Smooth muscle cell of the brain vasculature (primary cell): Measurements from ENCODE around the gene ANXA3.
"Not testable (repeated sequence)": the region's sequence is repeated elsewhere in the genome, so short reads cannot be mapped to it uniquely, and the experiment has no call there.

ENCODE experiments used
- DNase-seq: peaks from one replicate; pipeline ENCODE4 v3.0.0-alpha.2; 2012; ENCODE audit warnings: low read depth, low spot score

Gene ANXA3

GRCh38 chr4:78543424-78544125 lies 8.0 kb upstream of the ANXA3 start:
- DNase-seq = peak; percentile 12

GRCh38 chr4:78544678-78545077 lies 6.9 kb upstream of the ANXA3 start:
- peak; percentile 32 for DNase-seq

DNA sequence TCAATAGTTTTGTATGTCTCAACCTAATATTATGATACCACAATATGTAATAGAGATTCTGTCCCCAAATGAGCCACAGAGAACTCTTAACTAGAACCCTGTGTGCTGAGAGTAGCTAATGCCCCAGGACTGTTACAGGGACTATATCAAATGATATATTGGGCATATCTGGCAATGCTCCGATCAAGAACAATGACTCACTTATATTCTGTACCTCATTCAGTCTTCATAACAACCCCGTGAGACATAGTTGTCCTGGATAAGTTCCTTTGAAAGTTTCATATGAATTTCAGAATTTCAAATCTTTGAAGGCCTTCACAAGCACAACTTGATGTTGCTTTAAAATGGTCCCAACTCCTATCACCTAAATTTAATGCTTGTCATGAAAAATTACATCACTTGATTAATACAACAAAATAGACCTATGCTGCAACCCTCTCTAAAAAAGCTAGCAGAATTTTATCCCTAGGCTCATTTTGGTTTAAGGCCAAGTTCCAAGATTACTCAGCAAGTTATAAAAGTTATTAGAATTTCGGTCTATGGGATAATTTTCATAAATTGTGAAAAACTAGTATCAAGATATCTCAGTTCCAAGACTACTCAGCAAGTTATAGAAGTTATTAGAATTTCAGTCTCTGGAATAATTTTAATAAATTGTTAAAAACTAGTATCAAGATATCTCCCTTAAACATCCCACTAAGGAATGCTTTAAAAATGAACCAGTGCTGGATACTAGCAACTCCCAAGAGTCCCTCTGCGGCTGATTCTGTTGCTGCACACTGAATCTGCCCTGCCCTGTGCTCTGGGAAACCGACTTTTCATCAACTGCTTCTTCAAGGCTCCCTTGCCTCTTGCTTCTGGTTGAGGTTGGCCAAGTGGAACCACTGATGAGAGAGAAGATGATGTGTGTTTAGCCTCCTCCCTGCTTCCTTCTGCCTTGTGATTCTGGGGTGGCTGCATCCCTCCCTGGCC lies 6.0 kb upstream of the ANXA3 start:
- DNase-seq = no peak

DNA sequence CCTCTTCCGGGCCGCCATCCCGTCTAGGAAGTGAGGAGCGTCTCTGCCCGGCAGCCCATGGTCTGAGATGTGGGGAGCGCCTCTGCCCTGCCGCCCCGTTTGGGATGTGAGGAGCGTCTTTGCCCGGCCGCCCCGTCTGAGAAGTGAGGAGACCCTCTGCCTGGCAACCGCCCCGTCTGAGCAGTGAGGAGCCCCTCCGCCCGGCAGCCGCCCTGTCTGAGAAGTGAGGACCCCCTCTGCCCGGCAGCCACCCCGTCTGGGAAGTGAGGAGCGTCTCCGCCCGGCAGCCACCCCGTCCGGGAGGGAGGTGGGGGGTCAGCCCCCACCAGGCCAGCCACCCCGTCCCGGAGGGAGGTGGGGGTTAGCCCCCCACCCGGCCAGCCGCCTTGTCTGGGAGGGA lies 3.7 kb upstream of the ANXA3 start:
- DNase-seq = not testable (repeated sequence)

DNA sequence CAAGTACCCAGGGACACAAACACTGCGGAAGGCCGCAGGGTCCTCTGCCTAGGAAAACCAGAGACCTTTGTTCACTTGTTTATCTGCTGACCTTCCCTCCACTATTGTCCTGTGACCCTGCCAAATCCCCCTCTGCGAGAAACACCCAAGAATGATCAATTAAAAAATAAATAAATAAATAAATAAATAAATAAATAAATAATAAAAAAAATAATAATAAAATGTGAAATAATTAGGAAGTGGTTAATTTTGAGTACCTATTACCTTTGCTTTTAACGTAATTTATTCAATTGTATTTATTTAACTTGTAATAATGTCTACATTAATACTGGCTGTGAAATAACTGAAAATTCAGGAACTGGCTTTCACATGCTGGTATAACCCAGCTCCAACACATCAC lies 2.7 kb upstream of the ANXA3 start:
- not testable (repeated sequence) for DNase-seq

DNA sequence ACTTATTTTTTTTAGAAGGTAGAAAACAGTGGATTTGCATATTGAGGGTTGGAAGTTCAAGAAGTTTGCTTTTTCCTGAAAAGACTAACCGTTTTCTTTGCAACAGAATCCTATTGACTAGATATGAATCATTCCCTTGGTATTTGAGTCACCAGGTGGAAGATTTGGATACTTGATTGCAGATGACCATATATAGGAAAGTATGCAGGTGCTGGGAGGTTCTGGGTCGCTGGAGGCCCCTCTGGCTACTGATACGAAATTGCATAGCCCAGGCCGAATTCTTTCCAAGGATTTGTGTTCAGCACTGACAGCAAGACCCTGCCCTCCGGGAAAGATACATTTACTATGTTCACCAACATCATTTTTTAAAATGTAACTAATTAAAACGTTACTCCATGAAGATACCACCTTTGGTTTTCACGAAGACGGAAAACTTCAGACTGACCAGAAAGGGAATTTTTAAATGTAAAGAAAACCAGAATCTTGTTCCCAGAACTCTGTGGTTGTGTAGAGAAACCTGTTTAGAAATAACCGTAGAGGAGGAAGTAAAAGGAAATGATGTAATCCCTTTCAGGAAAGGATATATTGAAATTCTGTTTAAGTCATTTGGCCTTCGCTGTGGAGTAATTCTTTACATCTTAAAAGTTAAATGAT lies 946 bp downstream of the ANXA3 start:
- no peak for DNase-seq

DNA sequence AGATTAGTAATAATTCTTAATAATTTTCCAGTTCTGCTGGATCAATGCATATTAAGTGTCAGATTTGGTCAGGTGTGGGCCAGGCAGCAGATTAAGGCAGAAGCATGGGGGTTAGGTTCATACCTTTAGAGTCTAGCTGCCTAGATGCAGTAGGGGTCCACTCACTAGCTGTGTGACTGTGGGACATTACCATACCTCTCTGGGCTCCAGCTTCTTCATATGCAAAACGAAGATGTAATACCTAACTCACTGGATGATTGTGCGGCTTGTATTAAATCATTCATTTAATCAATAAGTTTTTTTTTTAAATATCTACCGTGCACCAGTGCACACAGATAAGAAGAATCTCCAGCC lies 1.4 kb downstream of the ANXA3 start:
- DNase-seq = no peak

- no peak for DNase-seq
Measured at GRCh38 chr4:78553529-78554060, 2.0 kb downstream of the ANXA3 start.

DNA sequence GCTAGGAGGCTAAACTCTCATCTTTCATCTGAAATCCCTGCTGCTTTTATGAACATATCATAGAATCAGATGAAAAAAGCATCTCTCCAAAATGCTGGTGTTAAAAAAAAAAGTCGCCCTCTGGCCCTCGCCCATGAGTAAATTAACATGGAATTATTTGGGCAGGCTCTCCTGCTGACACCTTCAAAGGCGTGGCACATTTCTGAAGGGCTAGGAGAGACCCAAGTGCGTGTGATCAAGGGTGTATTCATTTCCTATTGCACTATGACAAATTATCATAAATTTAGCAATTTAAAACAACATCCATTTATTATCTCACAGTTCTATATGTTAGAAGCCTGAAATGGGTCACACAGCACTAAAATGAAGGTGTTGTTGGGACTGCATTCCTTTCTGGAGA lies 5.1 kb downstream of the ANXA3 start:
- DNase-seq = no peak

DNA sequence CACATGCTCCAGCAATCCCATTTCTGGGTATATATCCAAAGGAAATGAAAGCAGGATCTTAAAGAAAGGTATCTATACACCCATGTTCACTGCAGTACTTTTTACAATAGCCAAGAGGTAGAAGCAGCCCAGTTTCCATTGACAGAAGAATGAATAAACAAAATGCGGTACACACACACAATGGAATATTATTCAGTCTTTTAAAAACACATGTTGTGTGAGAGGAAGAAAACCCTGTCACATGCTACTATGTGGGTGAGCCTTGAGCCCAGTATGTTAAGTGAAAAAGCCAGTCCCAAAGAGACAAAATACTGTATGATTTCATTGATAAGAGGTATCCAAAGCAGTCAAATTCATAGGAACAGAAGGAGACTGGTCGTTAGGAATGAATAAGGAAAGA lies 6.3 kb downstream of the ANXA3 start:
- no peak for DNase-seq

- DNase-seq = no peak
Measured at GRCh38 chr4:78558410-78558809, 6.8 kb downstream of the ANXA3 start.

DNA sequence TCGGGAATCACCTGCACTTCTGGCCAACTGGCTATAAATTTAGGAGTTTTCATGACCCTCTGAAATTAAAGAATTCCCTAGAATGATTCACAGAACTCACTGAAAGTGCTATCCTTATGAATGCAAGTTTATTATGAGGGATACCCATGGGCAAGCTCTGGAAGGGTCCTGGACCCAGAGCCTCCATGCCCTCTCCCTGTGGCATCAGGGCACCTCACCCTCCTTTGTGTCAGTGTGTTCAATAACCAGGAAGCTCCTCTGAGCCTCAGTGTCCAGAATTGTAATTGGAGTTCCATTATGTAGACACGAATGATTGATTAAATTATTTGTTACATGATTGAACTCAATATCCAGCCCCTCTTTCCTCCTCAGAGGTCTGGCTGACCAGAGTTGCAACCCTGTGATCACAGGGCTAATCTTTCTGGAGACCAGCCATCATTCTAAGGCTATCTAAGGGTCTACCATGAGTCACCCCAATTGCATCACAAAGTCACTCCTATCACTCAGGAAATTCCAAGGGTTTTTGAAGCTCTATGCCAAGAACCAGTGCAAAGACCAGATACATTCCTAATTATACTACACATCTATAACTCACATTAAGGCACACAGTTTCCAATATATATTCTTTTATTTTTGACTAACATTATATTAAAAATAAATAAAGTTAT lies 8.9 kb downstream of the ANXA3 start:
- DNase-seq = no peak

- no peak for DNase-seq
Measured at GRCh38 chr4:78561677-78562076, 10.1 kb downstream of the ANXA3 start.

GRCh38 chr4:78562687-78563086 lies 11.1 kb downstream of the ANXA3 start:
- DNase-seq = no peak

DNA sequence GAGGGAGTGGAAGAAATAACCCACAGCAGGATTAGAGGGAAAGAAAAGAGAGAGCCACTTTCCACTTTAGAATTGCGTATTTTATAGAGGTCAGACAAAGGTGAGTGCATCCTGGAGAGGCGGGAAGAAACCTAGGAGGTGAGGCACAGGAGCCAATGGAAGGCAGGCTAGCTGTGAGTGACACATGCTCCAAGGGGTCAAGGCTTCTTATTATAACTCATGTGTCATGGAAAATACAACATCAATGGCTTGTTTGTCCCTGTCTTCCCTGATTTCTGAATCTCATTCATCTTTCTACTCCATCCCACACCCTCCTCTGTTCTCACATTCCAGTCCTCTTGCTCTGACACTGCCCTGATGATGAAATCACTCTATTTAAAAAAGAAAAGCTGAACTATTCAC lies 14.4 kb downstream of the ANXA3 start:
- DNase-seq = no peak

DNA sequence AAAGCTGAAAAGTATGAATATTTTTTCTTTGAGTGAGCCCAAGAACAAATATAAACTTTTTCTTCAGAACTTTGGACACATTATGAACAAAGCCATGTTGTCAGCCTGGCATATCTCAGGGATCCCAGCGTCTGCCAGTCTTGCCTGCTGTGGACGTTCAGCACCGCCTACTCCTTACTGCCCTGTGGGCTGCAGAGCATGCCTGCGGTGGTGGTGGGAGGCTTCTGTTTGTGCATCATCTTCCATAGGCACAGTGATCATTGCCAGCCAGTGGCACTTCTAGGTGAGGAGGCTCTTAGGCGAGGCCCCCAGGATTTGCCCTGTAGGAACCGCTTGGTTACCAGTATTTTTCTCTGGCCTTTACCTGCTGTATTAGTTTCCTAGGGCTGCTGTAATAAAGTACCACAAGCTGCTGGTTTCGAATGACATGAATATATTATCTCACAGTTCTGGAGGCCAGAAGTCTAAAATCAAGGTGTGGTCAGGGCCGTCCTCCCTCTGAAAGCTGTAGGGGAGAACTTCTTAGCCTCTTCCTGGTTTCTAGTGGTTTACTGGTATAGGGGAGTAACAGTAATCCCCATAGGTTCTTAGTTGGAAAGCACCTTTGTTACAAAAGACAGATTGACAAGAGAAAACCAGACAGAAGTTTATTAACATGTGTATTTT lies 15.4 kb downstream of the ANXA3 start:
- no peak for DNase-seq

GRCh38 chr4:78567500-78568060 lies 16.0 kb downstream of the ANXA3 start:
- DNase-seq = no peak

GRCh38 chr4:78568640-78569305 lies 17.2 kb downstream of the ANXA3 start:
- DNase-seq = no peak

- DNase-seq = peak; percentile 15
Measured at GRCh38 chr4:78569306-78569821, 17.8 kb downstream of the ANXA3 start.

- DNase-seq = no peak
Measured at GRCh38 chr4:78570117-78570516, 18.5 kb downstream of the ANXA3 start.
